DMS153 treated with DMSO at 0.1 percent for 48 hours (cell line): ENCODE results near the gene PTPRN2.

Source experiments
- DNase-seq: peaks from one replicate; lab custom pipeline; 2025; ENCODE audit not compliant: unreplicated experiment; lab: John Stamatoyannopoulos, UW

PTPRN2 gene

DNA sequence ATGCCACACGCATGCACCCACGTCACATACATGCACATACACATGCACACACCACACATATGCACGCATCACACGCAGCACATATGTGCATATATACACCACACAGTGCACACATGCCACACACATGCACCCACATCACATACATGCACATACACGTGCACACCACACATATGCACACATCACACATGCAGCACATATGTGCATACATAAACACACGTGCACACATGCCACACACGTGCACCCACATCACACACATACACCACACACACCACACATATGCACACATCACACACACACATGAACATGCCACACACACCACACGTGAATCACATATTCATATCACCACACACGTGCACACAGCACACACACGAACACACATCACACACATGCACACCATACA is 338.8 kb downstream of the PTPRN2 start:
- no peak for DNase-seq

DNA sequence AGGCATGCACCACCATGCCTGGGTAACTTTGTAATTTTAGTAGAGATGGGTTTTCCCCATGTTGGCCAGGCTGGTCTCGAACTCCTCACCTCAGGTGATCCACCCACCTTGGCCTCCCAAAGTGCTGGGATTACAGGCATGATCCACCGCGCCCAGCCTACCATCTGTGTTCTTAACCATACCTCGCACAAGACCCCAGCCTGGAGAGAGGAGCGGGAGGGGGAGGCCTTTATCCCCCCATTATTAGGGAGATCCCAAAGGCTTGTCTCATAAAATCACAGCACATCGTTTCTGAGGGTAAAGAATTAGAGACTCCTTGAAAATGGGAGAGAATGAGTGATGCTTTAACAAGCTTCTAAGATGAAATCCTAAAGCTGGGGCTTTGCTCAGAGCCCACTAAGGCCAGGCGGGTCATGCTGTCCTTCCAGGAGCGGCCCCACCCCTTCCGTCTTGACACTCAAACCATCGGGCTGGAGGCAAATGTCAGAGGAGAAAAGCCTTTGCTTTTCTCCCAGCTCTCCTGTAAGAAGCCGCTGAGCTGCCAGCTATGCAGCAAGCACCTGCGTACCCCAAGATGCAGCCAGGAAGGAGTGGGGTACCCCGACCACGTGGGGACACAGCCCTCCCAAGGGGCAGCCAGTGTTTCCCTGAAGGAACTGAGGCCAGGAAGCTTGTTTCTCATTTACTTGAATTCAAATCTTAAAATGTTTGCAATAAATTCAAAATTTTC is 339.7 kb downstream of the PTPRN2 start:
- no peak for DNase-seq

DNA sequence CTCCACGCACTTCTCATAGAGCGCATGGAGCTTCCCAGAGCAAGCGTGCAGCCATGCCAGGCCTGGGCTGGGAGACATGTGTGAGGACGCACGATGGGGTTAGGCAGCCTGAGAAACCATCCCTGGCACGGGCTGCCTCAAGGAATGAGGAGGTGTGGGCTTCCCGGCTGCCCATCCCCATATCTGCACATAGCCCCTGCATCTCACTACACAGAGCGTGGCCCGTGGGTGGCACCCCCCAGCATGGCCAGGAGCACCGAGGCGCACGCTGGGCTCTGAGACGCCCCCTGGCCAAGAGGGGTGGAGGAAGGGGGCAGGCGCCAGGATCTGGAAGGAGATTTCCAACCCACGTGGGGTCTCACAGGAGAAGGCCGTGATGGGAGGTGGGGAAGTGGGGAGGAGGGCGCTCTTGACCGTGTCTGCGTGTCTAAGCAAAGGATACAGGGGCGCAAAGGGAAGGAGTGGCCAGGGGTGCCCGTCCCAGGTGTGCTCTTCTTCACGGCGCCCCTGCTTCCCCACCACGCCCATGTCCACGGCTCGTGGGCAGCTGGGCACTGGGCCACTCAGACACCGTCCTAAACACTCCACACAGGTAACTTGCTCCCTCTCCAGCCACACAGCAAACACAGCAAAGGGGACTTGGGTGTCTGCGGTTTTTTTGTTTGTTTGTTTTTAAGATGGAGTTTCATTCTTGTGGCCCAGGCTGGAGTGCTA is 340.5 kb downstream of the PTPRN2 start:
- DNase-seq = no peak

DNA sequence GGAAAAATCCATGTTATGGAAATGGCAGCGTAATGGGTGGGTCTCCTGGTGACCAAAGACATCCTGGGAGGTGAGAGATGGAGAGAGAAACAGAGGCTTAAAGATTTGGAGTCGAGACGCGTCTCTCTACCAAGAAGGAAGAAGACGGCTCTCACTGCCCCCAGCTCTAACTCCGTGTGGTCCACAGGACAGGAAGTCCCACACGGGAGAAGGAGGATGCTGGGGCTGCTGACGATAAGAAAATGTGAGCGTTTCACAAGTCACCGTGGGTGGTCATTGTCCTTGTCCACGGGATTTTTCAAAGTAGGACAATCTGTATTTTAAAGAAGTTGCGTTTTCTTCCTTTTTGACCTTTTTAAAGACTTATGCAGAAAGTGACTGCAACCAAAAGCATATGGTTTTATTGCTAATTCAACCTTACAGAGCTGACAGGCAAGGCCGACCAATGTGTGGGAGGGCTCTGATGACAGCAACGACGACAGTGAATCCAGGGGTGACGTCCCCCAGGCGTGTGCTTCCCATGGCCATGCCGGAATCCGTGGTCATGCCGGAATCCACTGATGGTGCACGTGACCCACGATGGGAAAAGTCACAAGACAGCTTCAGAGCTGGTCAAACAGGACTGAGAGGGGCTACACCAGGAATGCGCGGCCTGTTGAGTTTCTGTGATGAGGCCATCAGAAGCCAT is 341.2 kb downstream of the PTPRN2 start:
- DNase-seq = no peak

DNA sequence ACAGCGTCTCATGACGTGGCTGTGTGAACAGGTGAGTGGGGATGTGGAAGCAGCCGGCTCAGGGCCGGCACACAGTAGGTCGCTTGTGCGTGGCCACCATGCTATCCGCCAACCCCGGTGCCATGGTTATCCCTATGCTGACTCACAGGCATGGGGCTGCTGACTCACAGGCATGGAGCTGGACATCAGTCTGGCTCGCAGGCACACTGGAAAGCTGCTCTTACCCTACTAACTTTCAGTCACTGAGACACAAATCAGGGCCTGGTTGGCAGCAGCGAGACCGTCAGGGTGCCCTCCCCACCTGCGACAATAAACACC is 341.9 kb downstream of the PTPRN2 start:
- DNase-seq = no peak

DNA sequence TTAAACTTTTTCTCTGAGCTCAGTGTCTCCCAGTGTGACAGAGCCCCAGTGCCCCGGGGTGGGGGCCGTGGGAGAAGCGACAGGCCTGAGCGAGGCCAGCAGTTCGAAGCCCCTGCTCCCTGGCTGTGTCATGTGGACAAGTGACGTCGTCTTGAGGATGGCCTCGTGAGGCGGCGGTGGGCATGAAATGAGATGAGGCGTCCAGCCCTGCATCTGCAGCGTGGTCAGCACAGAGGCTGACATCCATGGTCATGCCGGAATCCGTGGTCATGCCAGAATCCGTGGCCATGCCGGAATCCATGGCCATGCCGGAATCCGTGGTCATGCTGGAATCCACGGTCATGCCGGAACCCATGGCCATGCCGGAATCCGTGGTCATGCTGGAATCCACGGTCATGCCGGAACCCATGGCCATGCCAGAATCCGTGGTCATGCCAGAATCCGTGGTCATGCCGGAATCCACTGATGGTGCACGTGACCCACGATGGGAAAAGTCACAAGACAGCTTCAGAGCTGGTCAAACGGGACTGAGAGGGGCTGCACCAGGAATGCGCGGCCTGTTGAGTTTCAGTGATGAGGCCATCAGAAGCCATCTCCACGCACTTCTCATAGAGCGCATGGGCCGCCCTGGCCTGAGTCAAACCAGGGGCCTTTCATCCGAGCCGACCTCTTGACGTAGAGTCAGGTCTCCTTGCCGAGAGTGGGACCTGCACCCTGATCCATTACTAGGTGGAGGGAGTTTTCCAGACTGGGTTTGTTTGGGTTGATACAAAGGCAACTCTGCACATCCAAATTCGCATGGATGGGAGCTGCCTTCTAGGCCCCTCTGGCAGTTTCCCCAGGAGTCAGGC is 342.5 kb downstream of the PTPRN2 start:
- no peak for DNase-seq

DNA sequence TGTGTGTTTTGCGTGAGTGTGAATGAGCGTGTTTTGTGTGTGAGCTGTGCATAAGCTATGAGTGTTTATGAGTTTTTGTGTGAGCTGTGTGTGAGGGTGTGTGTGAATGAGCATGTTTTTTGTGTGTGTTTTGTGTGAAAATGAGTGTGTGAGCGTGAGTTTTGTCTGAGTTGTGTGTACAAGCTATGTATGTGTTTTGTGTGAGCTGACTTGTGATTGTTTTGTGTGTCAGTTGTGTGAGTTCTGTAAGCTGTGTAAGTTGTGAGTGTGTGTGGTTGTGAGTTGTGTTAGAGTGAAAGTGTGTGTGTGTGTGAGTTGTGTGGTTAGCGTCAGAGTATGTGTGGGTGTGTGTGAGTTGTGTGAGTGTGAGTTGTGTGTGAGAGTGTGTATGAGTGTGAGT is 343.2 kb downstream of the PTPRN2 start:
- no peak for DNase-seq

DNA sequence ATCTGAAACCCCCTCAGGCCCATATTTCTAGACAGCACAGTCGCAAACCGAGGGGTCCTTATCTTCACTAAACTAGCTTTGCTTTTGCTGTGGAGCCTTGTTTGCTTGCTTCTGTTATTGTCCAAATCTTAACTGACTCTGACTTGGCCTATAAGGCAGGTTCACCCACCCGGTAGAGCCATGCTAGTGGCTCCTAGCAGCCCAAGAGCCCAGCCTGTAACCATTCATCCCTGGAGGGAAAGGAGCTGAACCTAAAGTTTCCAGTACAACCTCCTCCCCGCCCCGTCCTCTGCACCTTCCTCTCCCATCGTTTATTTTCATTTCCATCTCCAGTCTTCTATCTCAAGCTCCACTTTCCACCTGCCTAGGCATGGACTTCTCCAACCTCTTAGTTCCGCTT is 345.7 kb downstream of the PTPRN2 start:
- no peak for DNase-seq

DNA sequence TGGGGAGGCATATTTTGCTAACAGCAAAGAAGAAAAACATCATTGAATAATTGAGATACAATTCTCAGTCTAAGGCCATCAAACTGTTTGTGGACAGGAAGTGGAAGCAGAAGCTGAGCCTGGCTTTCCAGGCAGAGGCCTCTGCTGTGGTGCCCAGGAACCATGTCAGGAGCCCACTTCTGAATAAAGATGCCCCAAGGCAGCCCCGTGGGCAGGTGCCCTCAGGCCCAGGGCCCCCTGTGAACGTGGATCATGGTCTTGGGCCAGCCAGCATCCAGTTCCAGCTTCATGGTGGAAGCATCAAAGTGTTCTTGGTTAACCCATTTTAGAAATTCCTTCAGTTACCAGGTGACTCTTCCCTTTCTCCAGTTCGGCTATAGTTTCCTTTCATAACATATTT is 346.8 kb downstream of the PTPRN2 start:
- DNase-seq = no peak

DNA sequence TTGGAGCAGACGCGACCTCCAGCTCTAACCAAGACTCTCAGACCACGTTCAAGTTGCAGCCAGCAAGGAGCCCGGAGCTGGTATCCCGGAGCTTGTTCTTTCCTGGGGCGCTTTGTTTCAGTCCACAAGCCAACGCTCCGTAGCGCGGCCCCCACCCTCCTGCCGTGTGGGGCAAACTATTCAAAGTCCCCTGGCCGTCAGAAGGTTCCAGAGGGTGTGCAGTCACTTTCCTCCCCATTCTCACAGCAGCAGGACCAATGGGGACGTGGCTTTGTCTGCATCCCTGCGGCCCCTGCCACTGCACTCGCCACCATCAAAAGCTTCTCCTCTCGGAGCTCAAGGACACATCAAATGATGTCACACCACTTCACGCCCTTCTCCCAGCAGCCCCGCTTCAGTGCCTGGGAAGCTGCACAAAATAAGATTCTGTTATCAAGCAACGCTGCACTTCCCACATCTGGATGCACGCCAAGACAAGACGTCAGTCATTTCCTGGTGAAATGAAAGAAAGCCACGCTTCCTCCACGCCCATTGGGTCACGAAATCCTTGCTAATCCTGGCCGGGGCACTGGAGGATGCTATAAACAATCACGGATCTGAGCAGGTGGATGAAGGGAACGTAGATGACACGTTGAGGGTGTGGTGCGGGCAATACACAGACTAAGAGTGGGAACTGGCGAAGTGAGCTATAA is 348.2 kb downstream of the PTPRN2 start:
- DNase-seq = peak; percentile 85

DNA sequence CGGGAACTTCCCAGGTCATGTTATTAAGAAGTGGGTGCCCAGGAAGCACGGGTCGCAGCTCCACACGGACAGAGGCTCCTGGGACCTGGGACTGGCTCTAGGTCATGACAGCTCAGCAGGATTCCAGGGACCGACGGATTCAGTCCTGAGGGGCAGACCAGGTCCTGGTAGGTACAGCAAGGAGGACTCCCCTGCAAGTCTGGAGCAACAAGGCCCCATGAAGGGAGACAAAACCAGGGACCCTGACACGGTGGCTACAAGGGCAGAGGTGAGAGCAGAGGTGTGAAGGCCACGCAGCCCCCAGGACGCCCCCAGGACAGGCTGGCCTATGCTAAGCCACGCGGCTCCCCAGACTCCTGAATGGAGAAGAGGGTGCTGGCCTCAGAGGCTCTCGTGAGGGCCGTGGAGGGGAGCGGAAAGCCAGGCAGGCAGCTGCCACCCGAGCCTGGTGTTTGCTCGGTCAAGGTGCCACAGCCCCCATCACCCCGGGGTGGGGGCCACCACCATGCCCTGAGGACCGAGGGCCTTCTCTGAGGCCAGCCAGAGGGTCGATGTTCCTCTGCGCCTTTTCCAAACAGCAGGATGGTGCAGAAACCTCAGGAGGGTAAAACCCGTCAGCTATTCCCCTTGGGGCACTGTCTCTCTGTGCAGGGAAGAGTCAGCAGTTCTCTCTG is 348.9 kb downstream of the PTPRN2 start:
- no peak for DNase-seq

DNA sequence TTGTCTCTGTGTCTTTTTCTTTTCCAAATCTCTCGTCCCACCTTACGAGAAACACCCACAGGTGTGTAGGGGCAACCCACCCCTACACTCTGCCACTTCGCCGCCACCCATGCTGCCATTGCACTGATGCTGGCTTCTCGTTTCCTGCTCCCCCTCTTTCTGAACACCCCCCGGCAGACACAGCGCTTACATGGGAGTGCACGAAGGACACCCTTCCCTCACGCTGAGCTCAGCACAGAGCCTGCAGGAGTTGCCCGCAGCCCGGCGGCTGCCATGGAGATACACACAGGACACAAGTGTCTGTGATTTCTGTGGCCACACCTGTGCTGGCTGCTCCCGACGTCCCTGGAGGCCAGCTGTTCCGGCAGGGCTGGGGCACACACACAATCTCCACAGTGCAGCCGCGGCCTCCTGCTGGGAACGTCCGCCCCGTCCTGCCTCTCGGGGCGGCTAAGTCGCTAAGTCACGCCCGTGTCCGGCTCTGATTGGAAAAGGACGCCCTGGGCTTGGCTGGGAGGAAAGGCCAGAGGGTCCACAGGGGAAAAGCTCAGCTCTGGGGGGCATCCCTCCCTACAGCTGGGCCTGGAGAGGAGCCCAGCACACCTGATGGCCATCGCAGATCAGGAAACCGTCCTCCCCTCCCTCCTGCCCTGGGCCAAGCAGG is 349.8 kb downstream of the PTPRN2 start:
- peak; percentile 10 for DNase-seq

DNA sequence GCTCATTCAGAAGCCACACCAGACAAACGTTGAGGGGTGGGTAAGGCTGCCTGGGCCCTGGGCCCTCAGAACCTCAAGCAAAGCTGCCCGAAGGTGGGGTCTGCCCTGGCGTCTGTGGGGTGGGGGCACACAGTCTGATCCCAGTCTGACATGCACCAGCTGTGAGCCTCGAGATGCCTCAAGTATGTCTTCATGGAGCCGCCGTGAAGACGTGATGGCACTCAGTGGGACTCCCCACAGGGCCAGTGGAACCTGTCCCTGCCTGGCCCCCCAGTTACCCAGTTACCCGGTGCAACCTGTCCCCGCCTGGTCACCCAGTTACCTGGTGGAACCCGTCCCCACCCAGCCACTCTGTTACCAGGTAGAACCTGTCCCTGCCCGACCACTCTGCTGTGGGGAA is 351.2 kb downstream of the PTPRN2 start:
- no peak for DNase-seq

DNA sequence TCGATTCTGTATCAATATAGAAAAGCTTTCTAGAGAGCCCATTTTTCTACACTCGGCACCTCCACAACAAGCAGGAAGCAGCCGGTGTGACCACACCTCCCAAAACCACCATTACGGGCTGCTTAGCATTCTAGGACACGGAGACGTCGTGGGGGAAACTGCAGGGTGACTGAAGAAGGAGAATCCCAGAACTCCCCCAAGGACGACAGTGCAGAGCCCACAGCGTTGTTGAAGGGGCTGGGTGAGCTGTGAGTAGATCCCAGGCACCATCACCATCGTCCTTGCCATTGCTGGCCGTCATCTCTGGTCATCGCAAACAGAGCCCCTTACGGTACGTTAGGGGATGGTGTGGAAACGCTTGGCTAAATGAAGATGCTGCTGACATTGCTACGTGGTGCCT is 351.8 kb downstream of the PTPRN2 start:
- no peak for DNase-seq

DNA sequence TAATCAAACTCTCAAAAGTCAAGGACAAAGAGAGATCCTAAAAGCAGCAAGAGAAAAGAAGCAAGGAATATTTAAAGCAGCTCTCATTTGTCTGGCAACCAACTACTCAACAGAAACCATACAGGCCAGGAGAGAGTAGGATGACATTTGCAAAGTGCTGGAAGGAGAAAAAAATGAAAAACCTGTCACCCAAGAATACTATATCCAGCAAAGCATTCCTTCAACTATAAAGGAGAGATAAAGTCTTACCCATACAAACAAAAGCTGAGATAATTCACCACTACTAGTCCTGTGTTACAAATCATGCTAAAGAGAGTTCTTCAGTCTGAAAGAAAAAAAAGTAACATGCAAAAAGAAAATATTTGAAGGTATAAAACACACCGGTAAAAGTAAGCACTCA is 357.7 kb downstream of the PTPRN2 start:
- no peak for DNase-seq

DNA sequence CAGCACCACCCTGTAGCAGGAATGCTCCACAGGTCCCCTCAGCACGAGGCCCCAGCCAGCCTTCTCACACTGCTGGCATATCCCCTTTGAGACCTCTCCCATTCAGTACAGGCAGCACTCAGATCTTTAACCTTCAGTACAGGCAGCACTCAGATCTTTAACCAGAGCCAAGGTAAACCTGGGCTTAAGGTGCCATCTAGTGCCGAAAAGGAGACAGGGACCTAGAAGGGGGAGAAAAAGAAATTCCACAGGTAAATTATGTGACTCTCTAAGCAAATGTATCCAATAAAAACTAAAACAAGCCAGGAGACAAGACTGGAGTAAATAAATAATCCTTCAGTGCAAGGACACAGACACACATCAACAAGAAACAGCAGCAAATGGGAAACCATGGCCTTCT is 358.6 kb downstream of the PTPRN2 start:
- DNase-seq = no peak

DNA sequence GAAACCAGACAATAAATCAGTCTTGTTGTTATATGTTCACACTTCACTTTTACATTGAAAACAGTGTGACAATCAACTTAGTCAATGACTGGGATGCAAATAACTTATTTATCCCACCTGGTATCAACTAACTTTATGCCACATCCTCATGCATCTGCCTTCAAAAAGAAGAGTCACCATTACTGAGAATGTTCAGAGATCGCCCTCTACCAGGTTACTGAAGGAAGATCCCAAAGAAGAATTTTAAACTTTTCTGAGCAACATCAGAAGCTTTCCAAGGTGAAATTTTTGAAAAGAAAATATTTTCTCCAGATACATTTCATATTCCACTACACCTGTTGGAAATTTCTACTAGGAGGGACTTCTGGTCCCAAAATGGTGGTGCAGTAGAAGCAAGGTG is 359.5 kb downstream of the PTPRN2 start:
- DNase-seq = no peak

DNA sequence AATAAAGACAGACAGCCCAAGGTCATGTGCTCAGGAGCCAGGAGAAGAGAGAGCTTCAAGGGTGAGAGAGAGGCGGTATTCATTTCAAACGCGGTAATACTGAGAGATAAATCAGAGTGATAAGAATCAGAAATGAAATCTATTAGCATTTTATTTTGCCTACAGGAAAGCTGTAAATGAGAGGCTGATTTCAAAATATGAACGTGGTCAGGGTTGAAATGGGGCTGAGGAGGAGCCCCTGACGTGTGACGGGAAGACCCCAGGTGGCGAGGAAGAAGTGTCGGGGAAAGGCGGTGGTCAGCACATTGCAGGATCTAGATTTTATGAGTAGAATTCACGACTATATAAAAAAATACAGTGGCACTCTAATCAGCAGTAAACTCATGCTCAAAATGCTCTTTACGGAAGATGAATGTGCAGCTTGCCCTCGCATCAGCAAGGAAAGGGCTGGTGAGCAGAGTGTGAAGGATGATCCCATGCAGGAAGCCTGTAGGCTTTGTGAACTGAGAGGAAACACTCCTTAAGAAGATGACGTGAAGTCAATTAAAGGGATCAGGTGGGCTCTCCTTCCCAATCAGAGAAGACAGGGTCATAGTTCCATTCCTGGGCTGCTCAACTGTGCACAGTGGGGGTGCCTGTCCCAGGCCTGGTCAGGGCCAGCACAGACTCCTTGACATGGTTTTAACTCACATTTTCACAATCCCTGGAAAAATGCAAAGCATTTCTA is 360.2 kb downstream of the PTPRN2 start:
- no peak for DNase-seq

DNA sequence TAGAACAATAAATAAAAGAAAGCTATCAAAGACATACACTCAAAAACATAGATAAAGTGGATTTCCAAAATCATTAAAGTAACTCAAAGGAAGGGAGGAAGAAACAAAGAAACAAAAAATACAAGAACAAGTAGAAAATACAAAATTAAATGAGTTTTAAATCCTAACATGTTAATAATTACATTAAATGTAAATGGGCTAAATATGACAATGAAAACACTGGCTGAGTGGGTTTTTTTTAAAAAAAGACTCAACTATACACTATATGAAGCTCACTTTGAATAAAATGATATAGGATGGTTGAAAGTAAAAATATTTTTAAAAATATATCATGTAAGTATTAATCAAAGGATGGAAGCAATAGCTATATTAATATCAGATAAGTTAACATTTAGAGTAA is 371.4 kb downstream of the PTPRN2 start:
- DNase-seq = no peak
